ENCODE data around the gene PDE4DIP.
"Not testable (repeated sequence)": the region's sequence is repeated elsewhere in the genome, so short reads cannot be mapped to it uniquely, and the experiment has no call there.

Gene PDE4DIP

DNA sequence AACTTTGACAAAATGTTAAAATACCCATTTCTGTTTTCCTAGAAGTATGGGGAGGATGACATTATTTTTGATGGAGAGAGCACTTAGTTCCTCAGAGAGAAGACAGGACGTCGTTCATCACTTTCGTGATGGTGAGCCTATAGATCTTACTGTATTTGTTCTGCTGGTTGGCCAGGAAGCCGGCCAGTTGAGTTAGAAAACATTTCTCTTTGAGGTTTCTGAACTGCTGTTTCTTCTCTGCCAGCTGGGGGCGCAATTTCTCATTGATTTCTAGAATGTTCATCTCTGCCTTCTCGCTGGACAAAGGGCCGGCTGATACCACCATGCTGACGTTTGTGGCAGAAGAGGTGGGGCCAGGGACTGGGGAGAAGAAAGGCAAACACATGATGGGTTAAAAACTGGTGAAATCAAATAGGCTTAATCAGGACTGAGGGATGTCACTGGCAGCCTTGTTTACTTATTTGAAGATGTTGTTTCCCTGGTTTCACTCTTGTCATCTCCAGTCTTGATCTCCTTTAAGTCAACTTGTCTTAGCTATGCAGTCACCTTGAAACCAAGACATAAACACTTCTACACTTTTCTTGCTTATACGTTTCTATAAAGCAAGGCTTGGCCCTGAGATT is 231.4 kb downstream of the PDE4DIP start:
- not testable (repeated sequence) for H3K27ac Mint-ChIP-seq; H3K36me3 Mint-ChIP-seq (ENCODE audit: low read depth); H3K4me3 Mint-ChIP-seq; H3K27me3 Mint-ChIP-seq (ENCODE audit: low read depth); H3K9me3 Mint-ChIP-seq; DNase-seq (ENCODE audit: low spot score); H3K4me1 Mint-ChIP-seq (ENCODE audit: low read depth)
